ENCODE results near the gene OR9A4.
"Not testable (repeated sequence)": the region's sequence is repeated elsewhere in the genome, so short reads cannot be mapped to it uniquely, and the experiment has no call there.

OR9A4 gene, protein sequence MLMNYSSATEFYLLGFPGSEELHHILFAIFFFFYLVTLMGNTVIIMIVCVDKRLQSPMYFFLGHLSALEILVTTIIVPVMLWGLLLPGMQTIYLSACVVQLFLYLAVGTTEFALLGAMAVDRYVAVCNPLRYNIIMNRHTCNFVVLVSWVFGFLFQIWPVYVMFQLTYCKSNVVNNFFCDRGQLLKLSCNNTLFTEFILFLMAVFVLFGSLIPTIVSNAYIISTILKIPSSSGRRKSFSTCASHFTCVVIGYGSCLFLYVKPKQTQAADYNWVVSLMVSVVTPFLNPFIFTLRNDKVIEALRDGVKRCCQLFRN

GRCh38 chr7:141916099-141916498 is at the start of gene OR9A4:
Gene OR9A4 (plus strand): TSS chr7:141916399. CDS start chr7:141918876, 2,477 bp downstream.
- no peak for FAIRE-seq

DNA sequence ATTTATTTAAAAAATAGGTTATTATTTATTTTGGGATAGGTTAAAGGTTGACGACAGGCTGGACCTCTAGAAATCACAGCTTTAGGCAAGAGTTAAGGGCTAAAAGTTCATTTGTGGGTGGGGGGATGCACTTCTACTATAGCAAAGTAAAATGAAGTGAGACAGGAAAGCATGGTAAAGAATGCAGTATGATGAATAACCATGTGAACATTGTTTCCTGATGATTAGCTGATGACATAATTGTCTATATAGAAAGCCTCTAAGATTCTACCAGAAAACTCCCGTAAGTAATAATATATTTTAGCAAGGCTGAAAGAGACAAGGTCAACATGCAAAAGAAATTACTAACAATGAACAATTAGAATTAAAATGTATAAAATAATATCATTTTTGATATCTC is 49.2 kb upstream of the OR9A4 start:
- FAIRE-seq = no peak

GRCh38 chr7:141872931-141873330 is 43.3 kb upstream of the OR9A4 start:
- no peak for FAIRE-seq

GRCh38 chr7:141874787-141875186 is 41.4 kb upstream of the OR9A4 start:
- FAIRE-seq = no peak

- FAIRE-seq = no peak
Observed at GRCh38 chr7:141875453-141875852, 40.7 kb upstream of the OR9A4 start.

GRCh38 chr7:141876371-141876770 is 39.8 kb upstream of the OR9A4 start:
- no peak for FAIRE-seq

- no peak for FAIRE-seq
Observed at GRCh38 chr7:141877365-141877764, 38.8 kb upstream of the OR9A4 start.

- FAIRE-seq = no peak
Observed at GRCh38 chr7:141880960-141881359, 35.2 kb upstream of the OR9A4 start.

- no peak for FAIRE-seq
Observed at GRCh38 chr7:141884539-141885225, 31.5 kb upstream of the OR9A4 start.

- FAIRE-seq = no peak
Observed at GRCh38 chr7:141889321-141889720, 26.9 kb upstream of the OR9A4 start.

DNA sequence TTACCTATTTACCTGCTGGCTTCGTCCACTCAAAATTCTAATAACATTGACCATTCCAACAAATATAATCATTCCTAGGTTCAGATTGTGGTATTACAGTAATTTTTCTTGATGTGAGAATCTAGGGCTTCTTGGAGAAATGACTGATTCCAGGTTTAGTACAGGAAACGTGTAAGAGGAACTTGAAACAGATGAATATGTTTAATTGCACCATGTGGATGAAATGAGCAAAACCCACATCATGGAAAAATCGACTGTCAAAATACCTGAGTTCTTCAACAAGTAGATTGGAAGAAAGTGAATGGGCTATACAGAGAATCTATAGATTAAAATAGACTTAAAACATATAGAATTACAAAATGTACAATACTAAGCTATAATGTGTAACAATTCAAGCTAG is 24.9 kb upstream of the OR9A4 start:
- no peak for FAIRE-seq

- not testable (repeated sequence) for FAIRE-seq
Observed at GRCh38 chr7:141899366-141899765, 16.8 kb upstream of the OR9A4 start.

- FAIRE-seq = no peak
Observed at GRCh38 chr7:141906285-141906684, 9.9 kb upstream of the OR9A4 start.

GRCh38 chr7:141911391-141911790 is 4.8 kb upstream of the OR9A4 start:
- FAIRE-seq = no peak

GRCh38 chr7:141915565-141915964 is 634 bp upstream of the OR9A4 start:
- FAIRE-seq = no peak

- no peak for FAIRE-seq
Observed at GRCh38 chr7:141920281-141920680, 4.1 kb downstream of the OR9A4 start.

- no peak for FAIRE-seq
Observed at GRCh38 chr7:141928146-141928844, 12.1 kb downstream of the OR9A4 start.

- no peak for FAIRE-seq
Observed at GRCh38 chr7:141928845-141929195, 12.6 kb downstream of the OR9A4 start.

DNA sequence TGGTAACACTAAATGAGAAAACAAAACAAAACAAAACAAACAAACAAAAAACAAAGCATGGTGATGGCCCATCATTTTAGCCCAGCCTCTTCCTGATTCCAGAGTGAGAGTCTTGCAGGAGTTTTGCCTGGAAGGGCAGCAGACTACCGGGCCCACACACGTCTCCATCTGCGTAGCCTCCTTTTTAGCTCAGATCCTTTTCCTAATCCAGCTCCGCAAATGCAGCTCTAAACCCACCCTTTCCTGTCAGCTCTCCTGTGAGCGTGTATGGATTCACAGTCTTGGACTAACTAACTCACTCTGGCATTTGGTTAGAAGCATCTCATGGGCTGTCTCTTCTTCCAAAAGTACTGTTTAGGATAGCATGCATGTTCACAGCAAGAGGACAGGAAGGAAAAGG is 14.0 kb downstream of the OR9A4 start:
- FAIRE-seq = no peak

GRCh38 chr7:141941075-141941474 is 24.9 kb downstream of the OR9A4 start:
- FAIRE-seq = no peak

GRCh38 chr7:141943846-141944245 is 27.6 kb downstream of the OR9A4 start:
- FAIRE-seq = no peak

GRCh38 chr7:141944811-141945210 is 28.6 kb downstream of the OR9A4 start:
- no peak for FAIRE-seq

DNA sequence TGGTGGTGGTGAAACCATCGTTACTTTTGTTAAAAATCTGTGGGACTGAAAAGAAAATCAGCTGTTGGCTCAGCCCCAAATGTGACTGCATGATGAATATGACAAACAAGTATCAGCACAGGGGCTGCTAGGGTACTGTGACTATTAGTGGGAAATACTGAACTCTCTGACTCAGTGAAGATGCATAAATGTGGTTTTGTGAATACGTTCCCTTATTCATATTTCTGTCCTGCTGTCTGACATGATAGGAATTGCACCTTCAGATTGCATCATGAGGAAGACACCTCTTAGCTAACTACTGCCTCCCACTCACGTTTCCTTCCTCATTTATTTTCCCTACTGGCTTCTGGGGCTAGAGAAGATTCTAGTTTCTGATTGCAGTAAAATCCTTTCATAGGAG is 29.2 kb downstream of the OR9A4 start:
- FAIRE-seq = no peak

GRCh38 chr7:141946796-141947195 is 30.6 kb downstream of the OR9A4 start, which contains the start of gene CLEC5A:
Gene CLEC5A (minus strand): TSS chr7:141946974. CDS start chr7:141946292, 682 bp downstream.
- no peak for FAIRE-seq

All from G401.6 (cell line).